NCI-H345 treated with DMSO at 0.1 percent for 48 hours (cell line): ENCODE measurements around the gene TSPYL6.
"Not testable (repeated sequence)": the region's sequence is repeated elsewhere in the genome, so short reads cannot be mapped to it uniquely, and the experiment has no call there.

ENCODE experiments used
- DNase-seq: peaks from one replicate; lab custom pipeline; 2025; ENCODE audit not compliant: unreplicated experiment; lab: John Stamatoyannopoulos, UW

The TSPYL6 gene

DNA sequence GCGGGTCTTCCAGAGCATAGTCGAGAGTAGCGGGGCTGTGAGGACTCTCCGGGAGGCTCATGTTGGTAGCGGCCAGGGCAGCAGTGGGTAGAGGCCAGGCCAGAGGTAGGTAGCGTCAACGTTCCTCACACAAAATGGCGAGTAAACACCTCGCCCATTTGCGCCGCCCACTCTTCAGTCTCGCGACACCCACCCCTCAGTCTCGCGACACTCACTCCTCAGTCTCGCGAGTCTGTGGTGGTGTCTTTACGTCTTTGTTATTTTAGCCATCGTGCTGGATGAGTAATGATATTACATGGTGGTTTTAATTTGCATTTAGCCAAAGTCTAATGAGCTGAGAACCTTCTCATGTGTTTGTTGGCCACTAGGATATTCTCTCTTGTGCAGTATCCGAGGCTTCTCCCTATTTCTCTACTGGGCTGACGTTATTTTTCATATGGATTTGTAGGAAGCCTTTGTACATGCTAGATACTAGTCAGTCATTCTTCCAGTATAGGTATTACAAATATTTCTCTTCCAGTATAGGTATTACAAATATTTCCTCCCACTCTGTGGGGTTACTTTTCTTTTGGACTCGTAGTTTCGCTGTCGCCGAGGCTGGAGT, at the start of gene TSPYL6:
Gene TSPYL6 (minus strand): TSS at position 139 of the 604 bp plus-strand sequence. CDS start 78 bp downstream, at position 61.
- no peak for DNase-seq

GRCh38 chr2:54303631-54304030, 47.6 kb upstream of the TSPYL6 start:
- DNase-seq: no peak

GRCh38 chr2:54298514-54298913, 42.5 kb upstream of the TSPYL6 start:
- DNase-seq: no peak

DNA sequence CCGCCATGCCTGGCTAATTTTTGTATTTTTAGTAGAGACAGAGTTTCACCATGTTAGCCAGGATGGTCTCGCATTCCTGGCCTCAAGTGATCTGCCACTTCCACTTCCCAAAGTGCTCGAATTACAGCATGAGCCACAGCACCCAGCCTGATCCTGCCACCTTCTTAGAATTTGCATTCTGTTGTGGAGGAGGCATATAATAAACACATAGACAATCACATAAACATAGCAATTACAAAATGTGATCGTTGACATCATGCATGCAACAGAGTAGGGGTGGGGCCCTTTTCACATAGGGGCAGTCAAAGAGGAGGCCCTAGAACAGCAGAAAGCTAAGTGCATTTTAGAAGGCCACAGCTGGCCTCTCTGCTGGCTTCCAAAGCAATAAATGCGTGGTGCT, 39.9 kb upstream of the TSPYL6 start:
- no peak for DNase-seq

- not testable (repeated sequence) for DNase-seq
Measured at GRCh38 chr2:54294665-54295064, 38.6 kb upstream of the TSPYL6 start.

DNA sequence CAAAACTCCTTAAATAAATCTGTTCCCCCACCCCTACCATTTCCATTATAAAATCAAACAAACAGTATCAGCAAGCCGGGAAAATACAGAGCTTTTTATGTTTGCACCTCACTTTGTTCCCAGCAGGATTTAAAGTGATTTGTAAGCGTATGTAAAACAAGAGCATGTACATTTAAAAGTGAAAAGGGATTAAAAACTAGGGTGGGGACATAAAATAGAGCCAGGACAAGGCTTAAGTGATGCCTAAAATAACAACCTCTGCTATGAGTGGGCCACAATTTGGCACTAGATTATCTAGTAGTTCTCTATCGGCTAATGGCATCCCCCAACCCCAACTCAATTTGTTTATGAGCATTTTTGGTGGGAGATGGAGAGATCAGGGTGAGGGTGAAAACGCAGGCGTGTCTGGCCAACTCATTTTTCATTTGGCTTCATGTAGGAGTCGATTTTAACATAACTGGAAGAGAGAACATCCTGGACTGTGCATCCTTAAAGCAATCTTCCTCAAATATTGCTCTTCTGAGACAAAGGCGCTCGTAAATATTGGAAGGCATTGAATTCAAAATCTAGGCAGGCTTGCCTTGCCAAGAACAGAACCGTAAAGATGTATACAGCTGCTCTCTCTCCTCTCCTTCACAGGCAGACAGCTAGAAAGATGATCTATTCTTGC, 34.5 kb upstream of the TSPYL6 start:
- DNase-seq: no peak

DNA sequence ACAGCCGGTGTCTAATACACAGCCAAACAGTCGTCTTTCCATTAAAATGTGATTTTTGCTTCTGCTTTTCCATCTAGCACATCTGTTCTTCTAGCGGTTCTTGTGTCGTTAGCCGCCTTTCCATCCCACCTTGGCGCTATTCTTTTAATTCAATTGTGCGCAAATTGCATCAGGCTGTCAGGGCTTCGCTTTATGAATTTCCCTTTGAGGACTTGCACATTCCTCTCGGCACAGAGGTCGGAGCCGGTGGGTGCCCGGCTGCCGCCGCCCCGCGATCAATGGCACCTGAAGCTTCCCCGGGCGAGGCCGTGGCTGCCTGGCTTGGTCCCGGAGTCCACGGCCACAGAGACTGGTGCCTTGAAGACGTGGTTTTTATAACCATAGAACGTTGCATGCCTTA, 33.9 kb upstream of the TSPYL6 start:
- no peak for DNase-seq

DNA sequence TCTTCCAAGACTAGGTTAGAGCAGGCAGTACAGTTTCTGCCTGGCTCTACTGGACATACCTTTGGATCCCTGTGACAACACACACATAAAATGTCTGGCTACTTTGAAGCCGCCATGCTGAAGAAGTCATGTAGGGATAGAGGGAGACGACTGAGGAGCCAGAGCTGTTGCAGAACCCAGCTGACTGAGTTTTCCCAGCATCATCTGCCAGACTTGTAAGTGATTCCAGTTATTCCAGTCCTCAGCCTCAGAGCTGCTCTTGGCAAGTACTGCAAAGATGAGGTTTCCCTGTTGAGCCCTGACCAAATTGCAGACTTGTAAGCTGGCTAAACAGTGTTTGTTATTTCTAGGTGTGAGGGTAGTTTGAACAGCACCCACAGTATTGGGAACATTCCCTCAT, 31.5 kb upstream of the TSPYL6 start:
- DNase-seq: no peak

DNA sequence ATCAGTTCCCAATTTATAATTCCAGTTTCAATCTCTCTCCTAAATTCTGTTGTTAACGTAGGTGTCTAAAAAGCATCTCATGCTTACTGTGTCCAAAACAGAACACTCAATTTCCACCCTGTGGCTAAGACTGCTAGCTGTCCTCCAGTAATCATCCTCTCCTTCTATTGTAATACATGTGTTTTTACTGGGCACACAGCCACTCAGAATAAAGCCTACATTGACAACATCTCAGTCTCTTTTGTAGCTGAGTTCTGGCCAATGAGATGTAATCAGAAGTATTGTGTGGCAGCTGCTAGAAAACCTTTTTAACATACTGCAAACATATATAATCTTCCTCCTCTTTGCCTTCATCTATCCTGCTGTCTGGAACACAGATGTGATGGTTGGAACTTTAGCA, 29.4 kb upstream of the TSPYL6 start:
- DNase-seq: no peak

GRCh38 chr2:54284826-54285225, 28.8 kb upstream of the TSPYL6 start:
- DNase-seq: no peak

- no peak for DNase-seq
Measured at GRCh38 chr2:54279385-54279784, 23.4 kb upstream of the TSPYL6 start.

GRCh38 chr2:54275541-54275940, 19.5 kb upstream of the TSPYL6 start:
- no peak for DNase-seq

DNA sequence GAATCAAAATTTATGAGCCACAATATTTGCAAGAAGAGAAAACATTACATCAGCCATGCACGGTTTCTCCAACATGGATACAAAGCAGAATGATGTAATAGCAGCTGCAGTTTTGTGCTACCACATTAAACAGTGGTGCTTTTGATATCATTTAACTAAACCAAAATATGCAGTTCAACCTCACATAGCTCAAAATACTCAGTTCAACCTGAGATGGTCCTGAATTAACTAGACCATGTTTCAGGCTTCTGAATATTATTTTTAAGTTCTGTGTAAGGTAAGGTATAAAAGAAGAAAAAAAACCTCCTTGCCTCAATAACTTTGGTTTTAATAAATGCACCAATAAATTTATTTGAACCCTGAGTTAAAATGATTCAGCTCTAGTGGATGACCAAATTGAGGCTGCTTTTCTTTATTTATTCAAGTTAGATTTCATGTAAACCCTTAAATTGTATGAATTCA, 18.8 kb upstream of the TSPYL6 start:
- DNase-seq: no peak

- no peak for DNase-seq
Measured at GRCh38 chr2:54271843-54272627, 16.0 kb upstream of the TSPYL6 start.

GRCh38 chr2:54271189-54271588, 15.2 kb upstream of the TSPYL6 start:
- DNase-seq: no peak

- DNase-seq: no peak
Measured at GRCh38 chr2:54267577-54267976, 11.5 kb upstream of the TSPYL6 start.

DNA sequence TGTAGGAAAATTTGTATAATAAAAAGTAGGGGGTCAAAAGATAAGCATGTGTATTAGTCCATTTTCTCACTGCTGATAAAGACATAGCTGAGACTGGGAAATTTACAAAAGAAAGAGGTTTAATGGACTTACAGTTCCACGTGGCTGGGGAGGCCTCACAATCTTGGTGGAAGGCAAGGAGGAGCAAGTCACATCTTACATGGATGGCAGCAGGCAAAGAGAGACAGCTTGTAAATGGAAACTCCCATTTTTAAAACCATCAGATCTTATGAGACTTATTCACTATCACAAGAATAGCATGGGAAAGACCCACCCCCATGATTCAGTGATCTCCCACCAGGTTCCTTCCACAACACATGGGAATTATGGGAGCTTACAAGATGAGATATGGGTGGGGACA, 9.1 kb upstream of the TSPYL6 start:
- not testable (repeated sequence) for DNase-seq

- no peak for DNase-seq
Measured at GRCh38 chr2:54262015-54262765, 6.2 kb upstream of the TSPYL6 start.

DNA sequence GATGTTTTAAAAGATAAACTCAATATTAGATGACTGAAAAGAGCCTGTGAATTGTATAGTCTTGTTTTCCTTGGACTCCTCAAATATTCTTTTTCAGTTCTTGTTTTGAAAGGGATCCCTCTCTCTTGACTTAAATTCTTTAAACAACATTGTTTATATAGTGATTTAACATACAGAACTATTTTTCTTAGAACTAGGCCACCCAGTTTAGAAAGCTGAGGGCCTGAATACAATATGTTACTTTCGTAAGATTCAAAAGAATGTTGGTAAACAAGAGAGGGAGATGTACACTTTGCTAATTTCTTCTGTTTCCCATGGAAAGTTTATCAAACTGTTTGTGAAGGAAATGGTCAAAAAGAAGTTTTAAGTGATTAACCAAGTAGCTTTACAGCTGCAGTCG, 5.5 kb upstream of the TSPYL6 start:
- DNase-seq: no peak

GRCh38 chr2:54260241-54260595, 4.2 kb upstream of the TSPYL6 start:
- DNase-seq: no peak

GRCh38 chr2:54259413-54260240, 3.6 kb upstream of the TSPYL6 start:
- DNase-seq: no peak
